Measurements from ENCODE around the gene PPP6R2. TPM values are rescaled to one million over a fixed set of nuclear protein-coding genes. Genes with fewer than 3 reads are reported as not detected.

The PPP6R2 gene
- total RNA-seq, 1 donor from 2014 or later, result 32.6 TPM

DNA sequence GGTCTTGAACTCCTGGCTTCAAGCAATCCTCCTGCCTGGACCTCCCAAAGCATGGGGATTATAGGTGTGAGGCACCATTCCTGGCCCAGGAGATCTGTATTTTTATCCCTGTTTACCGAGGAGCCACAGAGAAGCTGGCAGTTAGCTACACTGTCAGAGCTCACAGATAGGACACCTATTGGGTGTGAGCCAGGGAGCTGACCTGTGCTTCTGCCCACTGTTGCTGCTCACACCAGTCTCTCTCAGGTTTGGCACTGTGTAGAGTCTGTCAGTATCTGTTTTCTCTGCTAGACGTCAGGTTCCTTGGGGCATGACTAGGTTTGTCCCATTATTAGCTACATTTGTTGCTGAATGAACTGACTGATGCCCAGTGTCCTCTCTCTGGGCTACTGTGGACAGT lies 17.5 kb downstream of the PPP6R2 start:
- Histone ChIP-seq H3K36me3 (no peaks in the 10 kb centered on the region), H3F3A (ENCODE audit: low read depth) (no peaks in the 10 kb centered on the region), H3K27ac (no peak overlapping the region), H3K4me3 (no peak overlapping the region), H3K27me3 (no peaks in the 10 kb centered on the region), H4K20me1 (ENCODE audit: low read depth) (peaks cover 62% of the 10 kb centered on the region), H3K4me1 (no peaks in the 10 kb centered on the region), H3K4me2 (no peak overlapping the region), H3K9me3 (ENCODE audit: low read depth) (no peaks in the 10 kb centered on the region), H2AFZ (replicated peaks) (no peak overlapping the region), H3K79me2 (ENCODE audit: low read depth) (peaks cover 98% of the 10 kb centered on the region), H3K9ac (no peak overlapping the region)
- Mint-ChIP-seq H3K4me1 (peaks cover 2% of the 10 kb centered on the region), H3K27me3 (ENCODE audit: insufficient read depth, low read depth) (no peaks in the 10 kb centered on the region), H3K36me3 (peaks cover 30% of the 10 kb centered on the region), H3K4me3 (no peak overlapping the region), H3K27ac (no peak overlapping the region), H3K9me3 (peaks cover 5% of the 10 kb centered on the region)
- DNase-seq (ENCODE audit: low spot score), result no peak
- TF ChIP-seq EZH2 (IDR thresholded peaks at IDR 0.05) (no peak), EZH2phosphoT487 (IDR thresholded peaks at IDR 0.05) (no peak), CTCF (IDR thresholded peaks at IDR 0.05) (no peak)

DNA sequence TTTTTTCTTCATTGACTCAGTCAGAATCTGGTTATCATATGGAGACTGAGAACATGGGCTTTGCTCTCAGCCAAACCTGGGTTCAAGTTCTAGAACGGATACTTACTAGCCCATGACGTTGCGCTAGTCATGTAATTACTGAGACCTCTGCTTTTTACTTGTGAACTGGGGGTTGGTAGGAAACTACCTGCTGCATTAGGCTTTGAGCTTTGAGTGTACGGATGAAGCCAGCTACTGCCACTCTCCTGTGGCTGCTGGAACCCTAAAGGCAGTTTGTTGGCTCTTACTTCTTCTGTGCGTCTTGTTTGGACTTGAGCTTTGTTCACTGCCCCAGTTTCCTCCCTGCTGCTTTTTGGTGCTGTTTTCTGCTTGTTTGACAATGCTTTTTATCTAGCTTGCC lies 18.1 kb downstream of the PPP6R2 start:
- H3K9me3 ChIP-seq (ENCODE audit: low read depth), result no peaks in the 10 kb centered on the region
- no peak overlapping the region for H3K9ac ChIP-seq
- Mint-ChIP-seq H3K4me1 (peaks cover 2% of the 10 kb centered on the region), H3K36me3 (peaks cover 33% of the 10 kb centered on the region), H3K9me3 (peaks cover 5% of the 10 kb centered on the region), H3K4me3 (no peak overlapping the region), H3K27ac (peak overlapping the region; percentile 62), H3K27me3 (ENCODE audit: insufficient read depth, low read depth) (no peaks in the 10 kb centered on the region)
- H3K4me3 ChIP-seq, result no peak overlapping the region
- H3K4me1 ChIP-seq, result no peaks in the 10 kb centered on the region
- H4K20me1 ChIP-seq (ENCODE audit: low read depth), result peaks cover 64% of the 10 kb centered on the region
- no peaks in the 10 kb centered on the region for H3K27me3 ChIP-seq
- H3F3A ChIP-seq (ENCODE audit: low read depth), result no peaks in the 10 kb centered on the region
- H3K4me2 ChIP-seq, result no peak overlapping the region
- no peaks in the 10 kb centered on the region for H3K36me3 ChIP-seq
- H2AFZ ChIP-seq (replicated peaks), result no peak overlapping the region
- TF ChIP-seq CTCF (IDR thresholded peaks at IDR 0.05) (no peak), EZH2phosphoT487 (IDR thresholded peaks at IDR 0.05) (no peak), EZH2 (IDR thresholded peaks at IDR 0.05) (no peak)
- H3K79me2 ChIP-seq (ENCODE audit: low read depth), result peaks cover 99% of the 10 kb centered on the region
- no peak for DNase-seq (ENCODE audit: low spot score)
- H3K27ac ChIP-seq, result no peak overlapping the region

DNA sequence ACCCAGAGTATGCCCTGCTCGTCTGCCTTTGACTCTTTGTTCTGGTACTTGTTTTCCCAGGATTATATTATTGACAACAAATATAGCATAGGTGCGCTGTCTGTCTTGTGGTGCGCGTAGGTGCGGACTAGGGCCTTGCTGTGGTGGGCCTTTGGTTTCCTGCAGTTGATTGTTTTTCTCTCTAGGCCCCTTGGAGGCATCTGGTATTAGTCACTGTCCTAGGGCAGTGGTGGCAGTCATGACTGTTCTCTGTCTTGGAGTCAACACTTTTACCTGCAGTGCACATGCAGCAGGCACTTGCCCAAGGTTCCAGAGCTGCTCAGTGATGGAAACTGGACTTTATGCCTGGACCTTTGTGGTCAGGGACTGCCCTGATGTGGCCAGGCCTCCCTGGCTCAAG lies 18.6 kb downstream of the PPP6R2 start:
- H3K9me3 Mint-ChIP-seq, result peaks cover 5% of the 10 kb centered on the region
- peaks cover 99% of the 10 kb centered on the region for H3K79me2 ChIP-seq (ENCODE audit: low read depth)
- no peak overlapping the region for H2AFZ ChIP-seq (replicated peaks)
- H3K4me1 ChIP-seq, result no peaks in the 10 kb centered on the region
- H3K9me3 ChIP-seq (ENCODE audit: low read depth), result no peaks in the 10 kb centered on the region
- H3K4me2 ChIP-seq, result no peak overlapping the region
- peaks cover 2% of the 10 kb centered on the region for H3F3A ChIP-seq (ENCODE audit: low read depth)
- no peak for DNase-seq (ENCODE audit: low spot score)
- H3K4me3 ChIP-seq, result no peak overlapping the region
- no peaks in the 10 kb centered on the region for H3K27me3 Mint-ChIP-seq (ENCODE audit: insufficient read depth, low read depth)
- H3K4me3 Mint-ChIP-seq, result no peak overlapping the region
- H3K4me1 Mint-ChIP-seq, result peaks cover 5% of the 10 kb centered on the region
- H3K36me3 ChIP-seq, result no peaks in the 10 kb centered on the region
- TF ChIP-seq EZH2 (IDR thresholded peaks at IDR 0.05), result no peak
- TF ChIP-seq EZH2phosphoT487 (IDR thresholded peaks at IDR 0.05), result no peak
- no peak for TF ChIP-seq CTCF (IDR thresholded peaks at IDR 0.05)
- H3K27me3 ChIP-seq, result no peaks in the 10 kb centered on the region
- peak overlapping the region; percentile 62 for H3K27ac Mint-ChIP-seq
- no peak overlapping the region for H3K27ac ChIP-seq
- H3K9ac ChIP-seq, result no peak overlapping the region
- peaks cover 31% of the 10 kb centered on the region for H3K36me3 Mint-ChIP-seq
- H4K20me1 ChIP-seq (ENCODE audit: low read depth), result peaks cover 67% of the 10 kb centered on the region
